Measurements from ENCODE around the gene AWAT2. TPM values are rescaled to one million over a fixed set of nuclear protein-coding genes. Genes with fewer than 3 reads are reported as not detected.

Gene AWAT2
- total and polyA plus RNA-seq, 9 of the 15 experiments (the other 6 are each of a cell fraction or from before 2014, with no cell fraction given): not detected

DNA sequence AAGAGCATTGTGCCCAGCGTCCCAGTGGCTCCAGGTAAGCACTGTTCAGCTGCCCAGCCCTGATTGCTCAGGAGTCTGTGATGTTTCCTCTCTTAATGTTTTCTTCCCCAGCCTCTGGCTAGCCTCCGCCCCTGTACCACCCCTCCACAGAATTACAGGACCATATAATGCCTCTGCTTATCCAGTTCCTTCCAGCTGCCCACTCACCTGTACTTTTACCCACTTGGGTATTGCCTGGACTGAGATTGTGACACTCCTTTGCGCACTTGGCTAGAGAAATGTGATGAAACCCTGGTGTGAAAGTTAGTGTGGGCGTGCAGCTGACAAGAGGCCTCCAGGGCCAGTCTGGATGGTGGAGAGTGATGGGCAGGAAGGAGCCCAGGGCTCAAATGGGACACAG lies at the start of gene AWAT2 (continued):
- TF ChIP-seq, protein P1, sequence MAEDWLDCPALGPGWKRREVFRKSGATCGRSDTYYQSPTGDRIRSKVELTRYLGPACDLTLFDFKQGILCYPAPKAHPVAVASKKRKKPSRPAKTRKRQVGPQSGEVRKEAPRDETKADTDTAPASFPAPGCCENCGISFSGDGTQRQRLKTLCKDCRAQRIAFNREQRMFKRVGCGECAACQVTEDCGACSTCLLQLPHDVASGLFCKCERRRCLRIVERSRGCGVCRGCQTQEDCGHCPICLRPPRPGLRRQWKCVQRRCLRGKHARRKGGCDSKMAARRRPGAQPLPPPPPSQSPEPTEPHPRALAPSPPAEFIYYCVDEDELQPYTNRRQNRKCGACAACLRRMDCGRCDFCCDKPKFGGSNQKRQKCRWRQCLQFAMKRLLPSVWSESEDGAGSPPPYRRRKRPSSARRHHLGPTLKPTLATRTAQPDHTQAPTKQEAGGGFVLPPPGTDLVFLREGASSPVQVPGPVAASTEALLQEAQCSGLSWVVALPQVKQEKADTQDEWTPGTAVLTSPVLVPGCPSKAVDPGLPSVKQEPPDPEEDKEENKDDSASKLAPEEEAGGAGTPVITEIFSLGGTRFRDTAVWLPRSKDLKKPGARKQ (CRISPR knock-in tag; IDR thresholded peaks at IDR 0.05): no peak

DNA sequence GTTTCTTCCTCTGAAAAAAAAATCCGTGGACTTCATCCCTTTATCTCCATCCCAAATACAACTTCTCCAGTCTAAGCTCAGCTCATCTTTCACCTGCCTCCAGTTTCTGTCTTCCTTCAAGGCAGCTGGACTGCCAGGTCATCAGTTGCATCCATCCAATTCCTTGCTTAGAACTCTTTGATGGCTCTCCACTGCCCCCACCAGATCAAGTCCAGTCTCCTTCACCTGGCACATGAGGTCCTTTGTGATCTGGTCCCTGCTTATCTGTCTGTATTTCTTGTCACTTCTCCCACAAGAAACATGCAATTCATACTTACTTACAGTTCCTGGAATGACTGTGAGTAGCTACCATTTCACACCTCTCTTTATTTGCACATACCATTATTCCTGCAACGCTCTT lies 46.3 kb upstream of the AWAT2 start:
- WGBS (ENCODE audit: insufficient coverage, low coverage, missing lambda C conversion rate): 0% methylated on average over 2 of the region's 2 CpGs
- Histone ChIP-seq H3K4me2 (ENCODE audit: insufficient read depth, low read length) (no peak overlapping the region), H3K79me2 (ENCODE audit: control insufficient read depth, insufficient read depth, low read length) (no peaks in the 10 kb centered on the region), H4K20me1 (replicated peaks; ENCODE audit: control insufficient read depth, insufficient read depth, low read length) (no peaks in the 10 kb centered on the region), H3K36me3 (ENCODE audit: control insufficient read depth, insufficient read depth, low read length) (no peaks in the 10 kb centered on the region), H3K4me1 (replicated peaks in 1 of 2; ENCODE audit: control insufficient read depth in 2 of 2, insufficient read depth in 2 of 2, low read length in 2 of 2) (no peaks in the 10 kb centered on the region; a peak in 1 of 5 replicates), H2AFZ (ENCODE audit: low read depth, low read length) (no peak overlapping the region), H3K27ac (ENCODE audit: extremely low read depth, low read depth, low read length) (no peak overlapping the region), H3K27me3 (ENCODE audit: control insufficient read depth in 2 of 2, insufficient read depth in 2 of 2, low read length in 2 of 2) (no peaks in the 10 kb centered on the region), H3K9me1 (ENCODE audit: control insufficient read depth, insufficient read depth, low read length) (no peaks in the 10 kb centered on the region), H3K9me3 (replicated peaks; ENCODE audit: control insufficient read depth, insufficient read depth, low read depth, low read length) (no peaks in the 10 kb centered on the region), H3K9ac (ENCODE audit: insufficient read depth in 1 of 2, low read depth in 2 of 2, low read length in 2 of 2) (no peak overlapping the region), H3K4me3 (no peak overlapping the region)
- TF ChIP-seq EZH2 (IDR thresholded peaks at IDR 0.05; ENCODE audit: borderline replicate concordance, low read depth, low read length) (no peak), CTCF (IDR thresholded peaks at IDR 0.05 in 2 of 3, conservative IDR thresholded peaks at IDR 0.05 in 1 of 3; ENCODE audit: insufficient read depth in 2 of 3, low read depth in 1 of 3, low read length in 3 of 3) (peak; percentile 28 to 30 (median 29); a peak in 3 of 6 replicates), HDAC8 (tag; IDR thresholded peaks at IDR 0.05) (no peak), ZNF668 (CRISPR knock-in tag; IDR thresholded peaks at IDR 0.05) (no peak), RAD21 (CRISPR knock-in tag; conservative IDR thresholded peaks at IDR 0.05 in 1 of 2, IDR thresholded peaks at IDR 0.05 in 1 of 2) (peak in 1 of 2 experiments; percentile 29; a peak in 1 of 4 replicates), RNF219 (CRISPR knock-in tag; IDR thresholded peaks at IDR 0.05) (no peak), ESRRB (CRISPR knock-in tag; IDR thresholded peaks at IDR 0.05; ENCODE audit: borderline replicate concordance) (no peak), ZNF121 (CRISPR knock-in tag; conservative IDR thresholded peaks at IDR 0.05) (no peak), MBD2 (IDR thresholded peaks at IDR 0.05; ENCODE audit: borderline replicate concordance, low read depth) (no peak), TRIM25 (IDR thresholded peaks at IDR 0.05; ENCODE audit: borderline replicate concordance) (no peak), ZC3H11A (IDR thresholded peaks at IDR 0.05; ENCODE audit: low read depth, low read length) (no peak)
- in situ Hi-C loops (cut with MboI): loop anchor here (5.0 to 10.0 kb wide), 2 partner anchors 64 to 601 kb away; no protein-coding TSS in a partner anchor
- no TSS peak for BruUV-seq (replicated peaks)
- no peak for FAIRE-seq
- intact Hi-C loops (cut with micrococcal nuclease): loop anchor here (1.0 to 10.0 kb wide), 2 partner anchors 558 to 1271 kb away; partner anchors contain the start of gene EFNB1
- CTCF ChIA-PET (ENCODE audit: low intra/inter-chr PET ratio): interaction anchor here (2.0 kb wide), 1 partner anchor 603 kb away, joined by 6 read pairs; no protein-coding TSS in a partner anchor
- peak; percentile 11 to 21 (median 14) for DNase-seq (ENCODE audit: extremely low read depth in 1 of 4, low spot score in 3 of 4)
- ATAC-seq: peak; percentile 72
- POLR2A ChIA-PET: interaction anchor here (0.5 kb wide), 1 partner anchor 1723 kb away, joined by 4 read pairs; no protein-coding TSS in a partner anchor
